ENCODE data around the gene PTGR1. TPM values are rescaled to one million over a fixed set of nuclear protein-coding genes. Genes with fewer than 3 reads are reported as not detected.

PTGR1 gene
- 326 to 352 TPM (median 336 TPM) in 5 replicates for total RNA-seq (2022; extraction: Qiagen RNA extraction; ENCODE audit: low read depth)

DNA sequence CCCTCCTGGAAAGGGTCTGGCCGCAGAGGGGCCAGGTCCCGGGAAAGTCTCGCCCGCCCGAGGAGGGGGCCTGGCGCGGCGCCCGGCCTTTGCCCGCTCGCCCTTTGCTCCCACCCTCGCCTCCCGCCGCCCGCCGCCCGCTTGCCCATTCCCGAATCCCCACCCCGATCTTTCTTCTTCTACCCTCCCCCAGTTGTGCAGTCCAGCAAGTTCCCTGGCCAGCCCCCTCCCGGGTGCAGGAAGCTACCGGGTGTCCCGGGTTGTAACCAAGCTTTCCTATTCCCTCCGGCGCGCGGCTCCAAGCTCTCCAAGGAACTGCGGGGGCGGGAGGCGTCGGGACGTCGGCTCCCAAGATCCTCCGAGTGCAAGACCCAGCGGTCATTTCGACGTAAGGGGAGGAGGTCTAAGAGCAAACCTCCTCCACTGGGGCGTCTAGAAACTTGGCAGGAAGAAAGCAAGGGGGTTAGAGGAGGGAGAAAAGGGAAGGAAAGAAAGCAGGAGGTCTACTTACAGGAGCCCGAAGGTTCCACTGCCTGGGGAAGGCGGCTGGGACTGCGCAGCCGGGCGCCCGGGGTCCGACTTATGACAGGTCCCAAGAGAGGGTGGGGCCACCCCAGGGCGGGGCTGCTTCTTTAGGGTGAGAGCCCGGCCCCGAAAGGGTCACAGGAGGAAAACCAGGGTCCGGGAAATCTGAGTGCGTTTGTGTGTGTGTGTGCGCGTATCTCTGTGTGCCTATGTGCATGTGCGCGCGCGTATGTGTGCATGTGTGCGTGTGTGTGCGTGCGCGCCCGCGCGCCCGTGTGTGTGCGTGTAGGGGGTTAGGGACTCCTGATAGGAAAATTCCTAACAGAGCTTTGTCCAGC is at the start of gene PTGR1:
Gene PTGR1 (minus strand): TSS at position 556 of the 863 bp plus-strand sequence. CDS start 2,225 bp downstream, outside the sequence.

GRCh38 chr9:111631214-111631971 is 31.9 kb upstream of the PTGR1 start, which contains the start of gene DNAJC25:
Gene DNAJC25, plus strand, starts transcription at chr9:111631334. Its CDS starts 74 bp downstream, at chr9:111631408.

DNA sequence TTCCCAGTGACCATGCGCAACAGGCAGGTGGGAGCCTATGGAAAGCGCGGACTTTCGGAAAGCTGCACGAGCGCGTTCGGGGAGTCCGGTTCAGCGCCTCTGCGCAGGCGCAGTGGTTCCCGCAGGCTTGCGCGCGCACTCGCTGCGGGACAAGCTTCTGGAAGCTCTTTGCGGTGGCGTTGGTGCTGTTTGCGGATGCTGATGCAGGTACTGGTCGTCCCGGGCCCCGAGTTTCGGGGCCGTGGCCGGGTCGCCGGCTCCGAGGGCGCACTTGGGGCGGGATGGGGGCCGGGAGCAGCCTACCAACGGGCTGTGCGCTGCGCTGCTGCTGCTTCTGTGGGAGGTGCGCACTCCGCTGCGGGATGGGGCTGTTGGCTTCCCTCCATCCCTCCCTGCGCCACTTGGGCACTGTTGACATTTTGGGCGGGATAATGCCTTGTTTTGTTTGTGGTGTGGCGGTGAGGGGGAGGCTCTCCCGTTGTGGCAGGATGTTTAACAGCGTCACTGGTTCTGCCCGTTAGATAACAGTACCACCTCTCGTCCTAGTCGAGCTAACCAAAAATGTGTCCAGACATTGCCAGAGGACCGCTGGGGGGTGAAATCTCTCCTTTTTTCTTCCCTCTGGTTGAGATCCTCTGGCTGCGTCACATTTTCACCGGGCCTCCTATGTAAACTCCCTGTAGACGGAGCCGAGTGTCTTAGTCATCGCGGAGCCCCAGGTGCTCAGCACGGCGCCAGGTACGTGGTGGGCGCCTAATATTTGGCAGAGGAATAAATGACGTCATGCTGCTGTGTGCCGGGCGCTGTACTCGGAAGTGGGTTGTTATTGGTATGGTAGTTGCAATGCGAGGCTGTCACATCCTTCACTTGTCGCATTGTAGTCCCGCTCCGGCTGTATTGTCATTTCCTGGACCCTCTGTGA is 74.1 kb downstream of the PTGR1 start, which contains the start of gene ZNF483:
Gene ZNF483 (plus strand): TSS at position 124 of the 922 bp plus-strand sequence. CDS start 2,217 bp downstream, outside the sequence.

Other genes with a start within 250 kb of the PTGR1 start
- 36.4 to 49.7 TPM (median 41.2 TPM) in 5 replicates for gene ECPAS, start 115.3 kb downstream of the PTGR1 start, total RNA-seq (2022; extraction: Qiagen RNA extraction; ENCODE audit: low read depth)
- gene ZNF483, start 74.5 kb downstream of the PTGR1 start, total RNA-seq (2022; extraction: Qiagen RNA extraction; ENCODE audit: low read depth), result 0.40 to 0.98 TPM (median 0.54 TPM) in 5 replicates
- gene DNAJC25, start 31.7 kb upstream of the PTGR1 start, total RNA-seq (2022; extraction: Qiagen RNA extraction; ENCODE audit: low read depth), result 9.9 to 10.9 TPM (median 10.6 TPM) in 5 replicates
- gene GNG10, start 62.0 kb upstream of the PTGR1 start, total RNA-seq (2022; extraction: Qiagen RNA extraction; ENCODE audit: low read depth), result 51.5 to 71.5 TPM (median 66.2 TPM) in 5 replicates
- gene SHOC1, start 195.3 kb upstream of the PTGR1 start, total RNA-seq (2022; extraction: Qiagen RNA extraction; ENCODE audit: low read depth), result 0.05 TPM in 1 of 5 replicates, not detected in the others